ENCODE measurements around the gene DENND6B.
A peak's percentile ranks its signal among the peaks of the same experiment; 100 is the strongest.

The DENND6B gene

DNA sequence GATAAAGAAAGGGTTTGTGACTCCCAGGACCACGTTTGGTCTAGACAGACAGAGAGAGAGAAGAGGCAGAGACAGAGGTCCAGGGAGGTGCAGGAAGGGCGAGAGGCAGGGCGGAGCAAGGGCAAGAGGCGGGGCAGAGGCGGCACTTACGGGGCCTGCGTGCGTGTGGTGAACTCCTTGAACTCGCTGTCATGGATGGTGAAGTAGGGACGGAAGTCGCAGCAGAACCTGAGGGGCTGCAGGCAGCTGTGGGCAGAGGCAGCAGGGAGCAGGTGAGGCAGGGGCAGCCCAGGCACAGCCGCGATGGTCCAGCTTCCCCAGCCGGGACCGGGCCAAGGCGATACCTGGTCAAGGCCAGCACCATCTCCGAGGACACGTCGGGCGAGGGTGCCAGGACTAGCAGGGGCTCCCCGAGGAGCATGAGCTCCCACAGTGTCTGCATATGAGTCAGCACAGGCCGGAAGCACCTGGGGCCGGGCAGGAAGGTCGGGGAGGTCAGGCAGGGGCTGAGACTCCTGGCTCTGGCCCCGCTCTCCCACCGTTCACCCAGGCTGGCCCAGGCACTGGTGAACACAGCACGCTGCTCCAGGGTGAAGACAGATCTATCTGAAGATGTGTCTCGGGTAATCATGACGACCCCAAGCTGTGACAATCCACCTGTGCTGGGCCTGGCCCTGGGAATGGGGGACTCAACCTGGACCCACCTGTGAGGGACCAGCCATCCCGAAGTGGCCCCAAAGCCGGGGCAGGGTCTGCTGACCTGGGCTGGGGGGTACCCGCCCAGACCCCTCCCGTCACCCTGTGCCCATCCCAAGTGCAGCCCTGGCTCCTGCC, 12.1 kb downstream of the DENND6B start:
- DNase-seq: no peak

DNA sequence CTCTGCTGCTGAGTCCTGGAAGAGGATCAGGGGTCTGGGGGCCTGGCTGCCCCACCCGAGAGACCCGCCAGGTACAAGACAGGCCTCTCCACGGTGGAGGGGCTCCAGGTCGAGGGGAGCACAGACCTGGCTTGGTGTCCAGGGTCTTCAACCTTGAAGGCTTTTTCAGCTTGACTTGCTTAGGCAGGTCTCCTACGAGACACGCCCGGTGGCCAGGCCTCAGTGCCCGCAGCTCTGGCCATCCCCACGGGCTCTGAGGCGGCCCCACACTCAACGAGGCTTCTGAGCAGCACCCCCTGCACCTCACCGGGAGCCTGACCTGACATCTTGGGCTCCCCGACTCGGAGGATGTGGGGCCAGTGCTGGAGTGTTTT, 12.7 kb downstream of the DENND6B start:
- no peak for DNase-seq

DNA sequence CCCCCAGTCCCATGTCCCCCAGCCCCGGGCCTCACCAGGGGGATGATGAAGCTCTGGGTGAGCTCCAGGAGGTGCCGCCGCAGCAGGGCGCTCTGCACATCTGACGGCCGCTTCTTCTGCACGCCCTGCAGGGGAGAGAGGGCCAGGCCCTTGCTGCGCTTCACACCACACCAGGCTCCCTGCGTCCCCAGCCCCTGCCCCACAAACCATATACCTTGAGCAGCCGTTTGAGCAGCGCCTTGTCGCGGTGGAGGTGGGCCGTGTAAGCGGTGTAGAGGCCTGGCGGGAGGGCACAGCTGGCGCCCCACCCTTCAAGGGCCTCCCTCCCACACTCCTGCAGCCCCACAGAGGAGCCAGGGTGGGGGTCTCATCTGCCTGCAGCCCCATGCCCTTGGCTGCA, 13.2 kb downstream of the DENND6B start:
- DNase-seq: no peak

DNA sequence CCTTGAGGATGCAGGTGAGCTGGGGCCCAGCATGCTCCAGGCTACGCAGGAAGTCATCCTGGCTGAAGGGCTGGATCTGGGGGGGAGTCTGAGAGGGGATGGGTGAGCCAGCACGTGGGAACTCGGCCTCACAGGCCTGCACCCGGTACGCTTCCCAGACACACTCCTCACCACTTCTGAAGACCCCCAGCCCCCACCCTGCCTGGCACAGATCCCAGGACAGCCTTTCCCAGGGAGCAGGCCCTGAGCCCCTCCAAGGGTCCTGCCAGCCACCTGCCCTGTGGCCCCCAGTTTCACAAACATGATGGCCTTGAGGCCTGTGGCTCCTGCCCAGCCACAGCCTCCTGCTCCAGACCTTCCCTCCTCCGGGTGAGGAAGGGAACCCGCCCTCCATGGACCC, 13.8 kb downstream of the DENND6B start:
- no peak for DNase-seq

DNA sequence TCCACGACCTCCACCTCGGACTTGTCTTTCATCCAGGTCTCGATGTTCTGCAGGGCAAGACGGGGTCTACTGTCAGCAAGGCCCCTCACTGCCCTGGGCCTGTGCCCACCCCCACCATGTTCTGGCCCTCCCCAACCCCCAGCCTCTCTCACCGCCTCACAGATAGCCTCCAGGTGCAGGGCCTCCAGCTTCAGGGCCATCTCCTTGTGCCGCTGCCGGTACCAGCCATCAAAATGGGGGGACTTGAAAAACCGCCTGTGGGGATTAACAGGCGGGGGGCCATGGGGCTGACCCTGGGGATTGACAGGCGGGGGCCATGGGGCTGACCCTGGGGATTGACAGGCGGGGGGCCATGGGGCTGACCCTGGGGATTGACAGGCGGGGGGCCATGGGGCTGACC, 14.4 kb downstream of the DENND6B start:
- DNase-seq: no peak

DNA sequence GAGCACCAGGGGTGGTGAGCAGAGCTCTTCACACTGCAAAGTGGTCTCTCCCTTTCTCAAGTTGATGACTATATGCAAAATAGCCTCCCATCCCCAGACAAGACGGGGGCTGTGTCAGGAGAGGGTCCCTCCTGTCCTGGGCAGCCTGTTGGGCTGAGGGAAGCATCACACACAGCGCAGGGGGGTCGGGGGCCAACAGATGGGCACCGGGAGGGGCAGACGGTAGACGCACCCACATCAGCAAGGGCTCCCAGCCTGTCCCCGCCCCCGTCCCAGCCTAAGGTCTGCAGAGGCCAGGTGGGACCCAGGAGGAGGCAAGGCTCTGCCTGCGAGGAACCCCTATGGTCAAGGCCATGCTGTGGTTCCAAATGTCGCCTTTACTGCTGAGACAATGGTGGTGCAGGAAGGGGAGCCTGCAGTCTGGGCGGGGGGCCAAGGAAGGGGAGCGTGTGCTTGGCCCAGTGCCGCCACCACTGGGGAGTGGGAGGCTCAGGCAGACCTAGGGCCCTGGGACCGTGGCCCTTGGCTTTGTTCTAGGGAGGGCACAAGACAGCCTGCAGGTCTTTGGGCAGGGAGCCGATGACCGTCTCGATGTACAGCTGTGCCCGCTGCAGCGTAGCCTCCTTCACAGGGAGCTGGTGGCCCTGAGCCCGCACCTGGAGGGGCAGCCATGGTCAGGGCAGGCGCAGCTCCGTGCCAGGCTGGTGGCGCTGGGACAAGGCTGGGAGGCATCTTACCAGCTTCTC, 15.0 kb downstream of the DENND6B start:
- DNase-seq: no peak

DNA sequence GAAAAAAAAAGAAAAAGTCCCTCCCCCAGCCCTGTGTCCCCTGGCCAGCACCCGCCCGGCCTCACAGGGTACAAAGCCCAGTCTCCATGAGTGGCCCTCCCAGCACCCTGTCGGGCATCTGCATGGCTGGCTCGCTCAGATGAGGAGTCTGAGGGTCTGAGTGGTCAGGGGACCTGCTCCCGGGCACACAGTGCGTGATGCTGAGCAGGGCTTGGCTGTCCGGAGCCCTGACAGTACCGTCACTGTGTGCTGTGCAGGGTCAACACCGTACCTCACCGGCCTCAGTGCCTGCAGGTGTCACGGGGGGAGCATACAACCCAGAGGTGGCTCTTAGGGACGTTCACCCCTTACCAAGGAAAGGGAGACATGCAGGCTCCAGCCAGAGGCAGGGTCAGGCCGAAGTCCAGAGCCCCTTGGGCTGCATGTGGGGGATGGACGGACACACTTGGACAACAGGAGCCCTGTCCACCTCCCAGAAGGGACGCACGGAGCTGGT, 15.8 kb downstream of the DENND6B start:
- no peak for DNase-seq

DNA sequence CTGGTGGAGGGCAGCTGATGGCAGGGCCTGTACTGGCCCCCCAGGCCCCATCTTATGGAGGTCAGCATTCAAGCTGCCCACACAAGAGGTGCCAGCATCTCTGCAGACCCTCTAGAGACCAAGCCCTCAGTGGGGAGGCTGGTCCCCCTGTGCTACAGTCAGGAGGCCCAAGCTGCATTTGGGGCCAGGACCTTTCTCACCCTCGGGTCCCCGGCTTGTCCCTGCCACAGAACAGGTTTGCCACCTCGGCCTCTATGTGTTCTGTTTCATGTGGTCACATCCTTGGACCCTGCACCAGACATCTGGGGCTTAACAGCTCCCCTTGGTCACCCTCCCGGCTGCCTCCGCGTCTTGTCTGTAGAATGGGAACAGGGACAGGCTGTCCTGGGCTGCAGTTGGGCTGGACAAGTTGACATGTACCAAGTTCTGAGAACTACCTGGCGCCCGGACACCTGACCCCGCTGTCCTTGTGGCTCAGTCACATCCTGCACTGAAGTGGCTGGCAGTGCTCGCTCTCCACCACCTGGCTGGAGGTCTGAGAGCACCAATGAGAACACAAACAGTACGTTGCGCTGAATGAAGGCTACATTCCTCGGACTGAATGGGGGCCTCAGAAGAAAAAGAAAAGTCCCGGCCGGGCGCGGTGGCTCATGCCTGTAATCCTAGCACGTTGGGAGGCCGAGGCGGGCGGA, 16.6 kb downstream of the DENND6B start:
- DNase-seq: no peak

DNA sequence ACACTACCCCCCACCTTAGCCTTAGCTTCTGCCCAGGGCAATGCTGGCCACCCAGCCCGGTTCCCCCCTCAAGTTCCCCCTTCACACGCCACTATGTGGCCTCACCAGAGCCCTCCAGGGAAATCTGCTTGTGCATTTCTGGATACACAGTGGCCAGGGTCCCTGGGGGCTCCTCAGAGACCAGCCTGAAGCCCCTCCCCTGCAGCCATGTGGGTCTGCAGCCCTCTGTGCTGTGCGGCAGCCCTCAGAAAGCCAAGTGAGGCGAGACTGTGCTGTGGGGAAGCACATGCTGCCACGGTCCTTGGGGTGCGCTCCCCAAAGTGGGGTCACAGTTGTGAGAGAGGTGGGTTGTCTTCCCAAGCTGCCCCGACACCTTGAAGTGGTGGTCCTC, 17.2 kb downstream of the DENND6B start:
- DNase-seq: no peak

DNA sequence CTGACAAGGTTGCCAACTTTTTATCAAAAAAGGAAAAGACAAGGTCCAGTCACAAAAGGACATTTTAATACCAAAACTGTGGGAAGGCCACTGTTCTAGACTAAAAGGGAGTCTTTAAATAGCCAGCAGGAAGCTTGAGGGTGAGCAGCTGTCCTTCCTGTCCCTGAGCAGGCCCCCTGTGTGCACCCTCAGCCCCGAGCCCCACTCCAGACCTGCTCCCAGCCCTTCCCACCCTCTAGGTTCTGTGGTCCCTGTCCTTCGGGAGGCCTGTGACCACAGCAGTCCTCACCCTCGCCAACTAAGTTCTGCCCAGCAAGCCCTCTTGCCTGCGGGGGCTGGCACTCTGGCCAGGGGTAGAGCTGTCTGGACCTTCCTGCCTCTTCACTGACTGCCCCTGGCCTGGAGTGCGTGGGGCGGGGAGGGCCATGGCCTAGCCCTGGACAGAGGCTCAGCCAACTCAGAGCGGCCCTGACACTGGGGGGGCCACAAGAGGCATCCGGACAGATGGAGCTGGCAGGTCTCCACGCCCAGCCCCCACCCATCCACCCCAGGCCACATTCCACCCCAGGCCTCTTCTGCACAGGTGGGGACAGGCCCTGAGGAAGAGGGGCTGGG, 17.7 kb downstream of the DENND6B start:
- no peak for DNase-seq

DNA sequence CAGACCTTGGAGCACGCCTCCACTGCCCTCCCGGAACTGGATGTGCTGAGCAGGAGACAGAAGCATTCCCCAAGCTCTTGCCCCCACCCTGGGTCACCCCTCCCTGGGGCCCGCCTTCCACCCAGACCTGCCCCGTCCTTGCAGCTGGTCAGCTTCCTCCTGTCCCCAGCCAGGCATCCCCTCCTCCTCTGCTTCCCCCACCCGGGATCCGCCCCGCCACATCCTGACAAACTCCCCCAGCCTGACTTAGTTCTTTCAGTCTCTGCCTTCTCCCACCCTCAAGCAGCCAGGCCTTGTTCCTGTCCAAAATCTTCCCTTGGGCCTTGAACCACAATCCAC, 18.2 kb downstream of the DENND6B start:
- DNase-seq: no peak

DNA sequence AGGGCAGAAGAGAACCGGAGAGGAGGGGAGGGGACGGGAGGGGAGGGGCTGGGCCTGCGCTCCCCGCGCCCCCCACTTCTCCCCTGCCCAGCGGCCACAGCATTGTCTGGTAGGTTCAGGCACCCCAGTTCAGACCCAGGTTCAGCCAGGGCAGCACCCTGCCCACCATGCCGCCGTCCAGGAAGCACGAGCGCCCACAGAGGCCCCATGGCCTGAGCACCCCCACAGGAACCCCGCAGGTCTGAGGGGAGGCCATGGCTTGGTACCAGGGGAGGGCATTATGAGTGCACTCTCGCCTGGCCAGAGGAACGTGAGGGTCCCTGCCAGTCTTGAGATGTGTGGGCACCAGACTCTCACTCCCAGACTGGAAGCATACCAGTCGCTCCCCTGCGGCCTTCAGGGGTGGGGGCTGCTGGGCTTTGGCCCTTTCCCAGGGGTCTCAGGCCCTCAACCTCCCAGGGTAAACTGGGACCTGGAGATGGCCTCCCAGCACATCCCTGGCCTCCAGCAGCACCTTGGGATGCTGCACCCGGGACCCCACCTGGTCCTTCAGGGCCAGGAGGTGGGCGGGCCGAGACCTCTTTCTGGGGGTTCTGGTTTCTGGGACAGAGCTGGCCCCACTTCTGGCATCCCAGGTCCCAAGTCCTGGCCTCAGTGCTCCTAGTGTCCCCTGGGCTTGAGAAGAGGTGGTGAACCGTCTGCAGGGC, 18.8 kb downstream of the DENND6B start:
- DNase-seq: no peak

DNA sequence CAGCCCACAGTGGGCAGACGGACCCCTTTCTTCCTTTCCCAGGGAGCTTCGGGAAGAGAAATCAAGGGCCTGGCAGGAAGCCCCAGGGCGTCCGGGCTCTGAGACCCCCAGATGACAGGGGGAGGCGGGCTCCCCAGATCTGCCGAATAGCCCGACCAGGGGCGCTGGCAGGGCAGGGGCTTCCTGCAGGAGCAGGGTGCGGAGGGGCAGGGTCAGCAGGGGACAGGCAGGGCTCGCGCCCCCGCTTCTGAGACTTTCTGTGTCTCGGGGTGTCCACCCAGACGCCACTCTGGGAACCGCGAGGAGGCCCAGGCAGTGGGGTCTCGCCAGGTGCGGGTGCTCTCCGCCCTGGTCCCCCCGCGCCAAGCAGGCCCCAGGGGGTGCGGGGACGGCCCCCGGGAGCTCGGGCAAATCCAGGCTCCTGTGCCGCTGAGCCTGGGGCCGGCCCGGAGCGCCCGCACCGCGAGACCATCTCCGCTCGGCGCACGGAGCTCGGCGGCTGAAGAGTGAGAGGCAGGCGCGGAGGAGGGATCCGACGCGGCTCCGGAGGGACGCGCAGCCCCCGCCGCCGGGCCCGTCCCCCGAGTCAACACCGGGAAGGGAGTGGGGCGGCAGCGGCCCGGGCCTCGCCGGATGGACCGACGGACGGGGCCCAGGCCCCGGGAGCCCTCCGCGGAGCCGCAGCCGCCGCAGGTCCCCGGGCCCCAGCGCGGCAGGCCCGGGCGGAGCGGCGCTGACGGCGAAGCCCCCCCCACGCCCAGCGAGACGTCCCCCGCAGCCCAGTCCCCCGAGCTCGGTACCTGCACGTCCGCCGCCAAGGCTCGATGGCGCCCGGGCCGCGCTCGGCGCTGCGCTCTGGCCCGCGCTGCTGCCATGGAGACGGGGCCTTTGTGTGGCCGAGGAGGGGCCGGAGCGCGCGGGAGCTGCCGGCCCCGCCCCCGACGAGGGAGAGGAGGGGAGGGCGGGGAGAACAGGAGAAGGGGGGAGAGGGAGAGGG, 19.8 kb downstream of the DENND6B start, which contains the start of gene PLXNB2:
Gene PLXNB2 (minus strand): TSS at position 894 of the 997 bp plus-strand sequence. CDS start 17,062 bp downstream, outside the sequence.
- DNase-seq: peak; percentile 8 to 26

DNA sequence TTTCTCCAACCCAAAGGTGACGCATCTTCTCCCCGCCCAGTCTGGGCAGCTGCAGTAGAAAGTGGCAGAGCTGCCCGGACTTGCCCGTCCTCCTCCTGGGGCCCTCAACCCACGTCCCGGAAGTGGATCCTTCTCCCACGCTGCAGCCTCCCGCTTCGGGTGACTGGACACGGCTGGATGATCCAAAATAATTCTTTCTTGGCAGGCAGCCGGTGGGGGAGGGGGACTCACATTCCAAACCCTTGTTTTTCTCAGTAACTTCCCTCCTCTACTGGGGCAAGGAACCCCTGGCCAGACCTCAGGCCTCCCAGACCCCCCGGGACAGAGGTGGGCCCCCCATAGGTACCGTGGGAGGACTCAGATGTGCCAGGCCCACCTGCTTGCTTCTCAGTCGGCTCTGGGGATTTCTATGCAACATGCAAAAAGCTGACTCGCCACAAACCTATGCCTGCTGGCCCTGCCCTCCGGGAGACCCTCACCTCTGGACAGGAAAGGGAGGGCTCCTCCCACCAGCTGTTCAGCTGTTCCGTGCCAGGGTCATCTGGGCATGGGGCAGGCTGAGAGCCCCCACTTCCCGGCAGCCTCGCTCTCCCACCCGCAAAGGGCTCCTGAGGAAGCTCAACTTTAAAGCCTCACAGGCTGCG, 20.8 kb downstream of the DENND6B start:
- DNase-seq: peak; percentile 15 to 22

DNA sequence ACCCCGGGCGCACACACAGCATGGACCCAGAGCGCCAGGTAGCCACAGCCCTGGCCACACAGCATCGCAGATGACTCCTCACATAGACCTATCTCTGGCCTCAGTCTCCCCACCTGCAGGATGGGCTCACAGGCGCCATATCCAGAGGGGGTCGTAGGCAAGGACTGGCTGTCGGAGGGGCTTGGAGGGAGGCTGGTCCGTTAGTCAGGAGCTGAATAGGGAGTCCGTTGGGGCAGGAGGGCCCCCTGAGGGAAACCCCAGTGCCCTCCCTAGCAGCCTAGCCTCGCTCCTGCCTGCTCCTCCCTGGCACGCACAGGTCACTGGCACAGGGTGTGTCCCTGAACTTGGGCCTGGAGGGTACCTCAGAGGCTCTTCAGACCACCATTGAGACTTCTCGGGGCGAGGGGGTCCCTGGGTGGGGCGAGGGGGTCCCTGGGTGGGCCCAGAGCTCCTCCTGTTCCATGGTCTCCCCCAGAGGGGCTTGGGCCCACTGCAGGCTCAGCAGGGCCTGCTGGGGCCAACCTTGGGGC, 21.4 kb downstream of the DENND6B start:
- DNase-seq: no peak

DNA sequence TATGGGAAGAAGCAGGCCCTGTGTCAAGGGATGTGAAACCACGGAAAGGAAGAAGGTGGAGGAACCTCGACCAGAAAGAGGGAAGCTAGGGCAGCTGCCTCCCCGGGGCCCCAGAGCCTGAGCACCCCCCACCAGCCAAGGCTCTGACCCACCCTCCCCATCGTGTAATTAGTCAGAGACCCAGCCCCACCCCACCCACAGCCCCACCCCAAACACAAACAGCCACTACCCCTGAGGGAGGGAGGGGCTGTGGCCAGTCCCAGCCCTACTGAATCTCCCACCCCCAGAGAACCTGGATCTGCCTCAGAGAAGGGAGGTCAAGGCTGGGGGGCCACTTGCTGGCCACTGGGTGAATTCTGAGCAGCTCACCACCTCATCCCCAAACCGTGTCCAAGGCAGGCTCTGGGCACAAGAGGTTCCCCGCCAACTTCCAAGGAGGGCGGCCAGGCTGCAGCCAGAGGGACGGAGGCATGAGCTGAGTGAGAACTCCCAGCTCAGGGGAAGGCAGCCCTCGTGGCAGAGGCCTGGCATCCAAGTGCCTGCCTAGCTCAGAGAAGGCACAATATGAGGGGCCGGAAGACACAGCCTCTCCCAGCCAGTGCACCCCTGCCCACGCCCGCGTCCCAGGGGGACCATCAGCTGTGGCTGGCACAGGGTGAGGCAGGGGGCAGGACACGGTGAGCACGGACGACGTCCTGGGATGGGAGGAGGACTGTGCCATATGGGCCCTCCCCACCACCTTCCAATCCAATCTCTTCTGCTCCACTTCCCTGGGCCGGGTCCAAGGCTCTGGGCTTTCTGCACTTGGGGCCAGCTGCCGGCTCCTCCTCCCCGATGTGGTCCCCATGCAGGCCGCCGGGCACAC, 22.1 kb downstream of the DENND6B start:
- no peak for DNase-seq

DNA sequence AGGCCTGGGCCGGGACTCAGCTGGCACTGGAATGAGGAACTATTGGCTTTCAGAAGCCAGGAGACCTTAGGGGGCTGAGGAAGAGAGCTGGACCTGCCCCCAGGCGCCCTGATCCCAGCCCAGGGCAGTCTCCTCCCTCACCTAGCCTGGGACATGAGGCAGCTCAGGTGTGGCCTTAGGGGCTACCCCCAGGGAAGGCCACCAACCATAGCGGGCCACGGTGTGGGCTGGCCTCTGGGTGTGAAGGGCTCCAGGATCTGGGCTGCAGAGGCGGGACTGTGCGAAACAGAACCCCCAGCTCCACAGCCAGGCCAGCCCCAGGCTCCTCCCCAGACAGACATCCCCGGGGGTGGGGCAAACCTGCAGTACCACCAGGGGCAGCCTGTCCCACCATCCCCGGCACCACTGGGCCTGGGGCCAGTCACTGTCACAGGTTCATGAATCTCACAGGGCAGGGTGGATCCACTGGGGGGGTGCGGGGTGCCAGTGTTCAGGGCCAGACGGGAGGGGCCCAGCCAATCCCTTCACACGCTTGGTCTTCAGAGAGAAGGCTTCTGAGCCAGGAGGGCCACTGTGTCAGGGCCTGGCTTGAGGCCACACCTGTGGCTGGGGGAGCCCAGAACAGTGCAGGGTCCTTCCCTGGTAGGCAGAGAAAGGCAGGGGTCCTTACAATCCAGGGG, 22.8 kb downstream of the DENND6B start:
- no peak for DNase-seq

DNA sequence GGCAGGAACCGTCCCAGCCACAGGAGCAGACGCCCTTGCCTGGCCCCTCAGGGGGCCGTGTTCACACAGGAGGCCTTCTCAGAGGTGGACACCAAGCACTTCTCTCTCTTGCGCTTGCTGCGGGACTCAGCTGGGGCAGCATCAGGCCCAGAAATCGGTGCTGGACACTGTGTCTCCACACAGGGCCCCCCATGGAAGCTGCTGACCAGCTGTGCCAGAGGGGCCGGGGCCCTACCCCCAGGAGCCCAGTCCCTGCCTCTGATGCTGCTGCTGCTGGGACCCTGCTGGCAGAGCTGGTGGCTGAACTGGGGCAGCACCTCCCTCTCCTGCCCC, 23.3 kb downstream of the DENND6B start:
- DNase-seq: no peak

DNA sequence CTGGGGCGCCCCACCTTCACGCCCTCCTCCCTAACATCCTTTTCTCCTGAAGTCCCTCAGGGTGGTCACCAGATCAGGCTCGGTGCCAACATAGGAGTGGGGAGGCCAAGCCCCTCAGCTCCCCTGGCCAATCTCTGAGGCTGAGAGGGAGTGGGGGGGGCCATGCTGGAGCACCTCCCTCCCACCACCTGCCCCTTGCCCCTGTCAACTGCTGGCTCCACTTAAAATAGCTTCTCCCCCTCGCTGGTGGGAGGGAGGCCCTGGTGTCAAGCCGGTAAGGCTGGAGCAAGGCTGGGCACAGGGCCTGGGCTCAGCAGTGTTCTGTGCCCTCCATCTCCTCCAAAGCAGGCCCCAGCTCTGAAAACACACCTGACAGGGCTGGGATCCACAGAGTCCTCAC, 24.2 kb downstream of the DENND6B start:
- no peak for DNase-seq

Data from NCI-H187 (cell line).